ENCODE data around the gene SLC19A1. TPM values are rescaled to one million over a fixed set of nuclear protein-coding genes. Genes with fewer than 3 reads are reported as not detected.

The SLC19A1 gene
- total RNA-seq, 4 donors from 2014 or later: 7.0 to 9.8 (median 7.9) TPM

DNA sequence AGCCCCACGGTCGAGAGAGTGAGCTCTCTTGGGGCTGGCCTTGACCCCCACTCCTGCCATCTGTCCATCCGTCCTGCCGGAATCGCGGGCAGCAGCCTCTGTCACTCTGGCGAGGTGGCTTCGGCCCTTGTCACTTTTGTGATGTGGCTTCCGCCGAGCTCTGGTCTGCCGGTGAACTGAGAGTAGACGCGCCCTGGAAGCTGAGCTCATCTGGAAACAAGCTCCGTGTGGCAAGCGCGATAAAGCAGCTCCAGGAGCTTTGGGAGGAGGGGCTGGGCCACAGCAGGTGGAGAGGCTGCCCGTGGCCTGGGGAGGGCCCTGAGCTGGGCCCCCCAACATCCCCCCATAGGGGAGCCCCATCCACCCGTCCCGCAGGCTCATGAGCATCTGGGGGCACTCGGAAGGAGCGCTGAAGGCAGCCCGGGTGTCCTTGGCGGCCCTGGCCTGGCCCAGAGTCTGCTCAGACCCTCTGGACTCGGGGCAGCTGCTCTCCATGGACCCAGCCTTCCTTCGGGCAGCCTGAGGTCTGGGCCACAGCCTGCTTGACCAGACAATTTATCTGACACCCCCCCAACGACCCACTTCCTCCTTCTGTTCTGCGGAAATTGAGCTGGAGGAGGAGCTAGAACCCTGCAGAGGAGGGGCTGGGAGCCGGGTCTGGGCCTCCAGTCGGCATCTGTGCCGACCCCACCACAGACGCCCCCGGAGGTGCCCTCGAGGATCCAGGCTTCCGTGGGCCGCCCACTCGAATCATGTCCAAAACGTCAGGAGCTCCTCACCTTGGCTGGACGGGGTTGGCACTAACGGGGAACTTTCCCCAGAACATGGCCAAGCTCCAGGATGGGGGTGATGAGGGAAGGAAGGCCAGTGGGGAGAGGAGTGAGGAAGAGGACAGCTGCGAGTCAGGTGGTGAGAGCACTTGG is 59.1 kb downstream of the SLC19A1 start:
- Histone ChIP-seq H3K4me1 (peaks cover 2% of the 10 kb centered on the region), H3K27ac (no peak overlapping the region), H3K9me3 (no peaks in the 10 kb centered on the region), H3K4me3 (no peak overlapping the region), H3K36me3 (peaks cover 55% of the 10 kb centered on the region), H3K27me3 (no peaks in the 10 kb centered on the region)
- TF ChIP-seq EP300 (IDR thresholded peaks at IDR 0.05) (no peak), POLR2A (IDR thresholded peaks at IDR 0.05) (no peak), POLR2AphosphoS5 (IDR thresholded peaks at IDR 0.05) (no peak)
- TF ChIP-seq, protein P1, sequence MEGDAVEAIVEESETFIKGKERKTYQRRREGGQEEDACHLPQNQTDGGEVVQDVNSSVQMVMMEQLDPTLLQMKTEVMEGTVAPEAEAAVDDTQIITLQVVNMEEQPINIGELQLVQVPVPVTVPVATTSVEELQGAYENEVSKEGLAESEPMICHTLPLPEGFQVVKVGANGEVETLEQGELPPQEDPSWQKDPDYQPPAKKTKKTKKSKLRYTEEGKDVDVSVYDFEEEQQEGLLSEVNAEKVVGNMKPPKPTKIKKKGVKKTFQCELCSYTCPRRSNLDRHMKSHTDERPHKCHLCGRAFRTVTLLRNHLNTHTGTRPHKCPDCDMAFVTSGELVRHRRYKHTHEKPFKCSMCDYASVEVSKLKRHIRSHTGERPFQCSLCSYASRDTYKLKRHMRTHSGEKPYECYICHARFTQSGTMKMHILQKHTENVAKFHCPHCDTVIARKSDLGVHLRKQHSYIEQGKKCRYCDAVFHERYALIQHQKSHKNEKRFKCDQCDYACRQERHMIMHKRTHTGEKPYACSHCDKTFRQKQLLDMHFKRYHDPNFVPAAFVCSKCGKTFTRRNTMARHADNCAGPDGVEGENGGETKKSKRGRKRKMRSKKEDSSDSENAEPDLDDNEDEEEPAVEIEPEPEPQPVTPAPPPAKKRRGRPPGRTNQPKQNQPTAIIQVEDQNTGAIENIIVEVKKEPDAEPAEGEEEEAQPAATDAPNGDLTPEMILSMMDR (IDR thresholded peaks at IDR 0.05): no peak
- WGBS: 88% methylated on average over 15 of the region's 40 CpGs
- no peak for DNase-seq (ENCODE audit: low spot score in 2 of 2)

DNA sequence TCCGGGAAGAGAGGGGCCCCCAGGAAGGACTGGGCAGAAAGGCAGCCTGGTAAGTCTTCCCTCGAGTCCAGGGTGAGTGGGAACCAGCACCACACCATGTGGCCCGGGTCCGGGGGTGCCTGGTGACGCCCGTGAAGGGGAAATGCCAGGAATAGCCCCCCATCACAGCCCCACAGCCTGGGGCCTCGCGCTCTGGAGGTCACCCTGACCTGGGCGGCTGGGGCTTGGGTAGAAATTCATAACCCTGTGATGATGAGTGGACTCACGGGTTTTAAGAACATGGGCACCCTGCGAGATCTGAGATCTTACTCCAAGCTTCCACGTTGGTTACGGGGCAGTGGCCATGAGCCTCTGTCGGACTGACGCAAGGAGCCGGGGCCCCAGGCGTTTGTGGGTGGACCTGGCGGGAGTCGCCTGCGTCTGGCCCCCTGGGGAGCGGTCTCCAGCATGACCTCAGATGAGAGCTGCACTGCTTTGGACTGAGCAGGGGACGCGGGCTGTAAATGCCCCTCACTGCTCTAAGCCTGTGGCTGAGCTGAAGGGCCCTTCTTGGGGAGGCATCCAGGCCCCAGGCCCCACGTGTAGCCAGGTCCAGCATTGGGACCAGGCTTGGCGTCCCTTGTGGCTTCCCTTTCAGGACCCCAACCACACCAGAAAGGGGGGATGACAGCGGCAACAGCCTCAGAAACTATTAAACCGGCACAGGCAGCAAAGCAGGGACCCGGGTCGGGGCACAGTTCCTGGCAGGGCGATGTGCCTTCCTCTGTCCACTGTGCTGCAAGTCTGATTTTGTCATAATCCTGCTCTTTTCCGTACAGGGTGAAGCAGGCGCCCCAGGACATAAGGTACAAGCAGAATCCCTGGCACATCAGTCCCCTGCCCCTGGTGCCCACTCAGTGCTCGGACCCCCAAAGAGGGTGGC is 60.0 kb downstream of the SLC19A1 start:
- 92% methylated on average over 12 of the region's 33 CpGs for WGBS
- no peaks in the 10 kb centered on the region for H3K27me3 ChIP-seq
- no peak overlapping the region for H3K4me3 ChIP-seq
- no peak overlapping the region for H3K27ac ChIP-seq
- no peak for TF ChIP-seq EP300 (IDR thresholded peaks at IDR 0.05)
- no peak for TF ChIP-seq POLR2A (IDR thresholded peaks at IDR 0.05)
- TF ChIP-seq, protein P1 (IDR thresholded peaks at IDR 0.05): no peak
- no peak for TF ChIP-seq POLR2AphosphoS5 (IDR thresholded peaks at IDR 0.05)
- peaks cover 7% of the 10 kb centered on the region for H3K4me1 ChIP-seq
- DNase-seq (ENCODE audit: low spot score in 2 of 2): no peak
- no peaks in the 10 kb centered on the region for H3K9me3 ChIP-seq
- peaks cover 60% of the 10 kb centered on the region for H3K36me3 ChIP-seq

DNA sequence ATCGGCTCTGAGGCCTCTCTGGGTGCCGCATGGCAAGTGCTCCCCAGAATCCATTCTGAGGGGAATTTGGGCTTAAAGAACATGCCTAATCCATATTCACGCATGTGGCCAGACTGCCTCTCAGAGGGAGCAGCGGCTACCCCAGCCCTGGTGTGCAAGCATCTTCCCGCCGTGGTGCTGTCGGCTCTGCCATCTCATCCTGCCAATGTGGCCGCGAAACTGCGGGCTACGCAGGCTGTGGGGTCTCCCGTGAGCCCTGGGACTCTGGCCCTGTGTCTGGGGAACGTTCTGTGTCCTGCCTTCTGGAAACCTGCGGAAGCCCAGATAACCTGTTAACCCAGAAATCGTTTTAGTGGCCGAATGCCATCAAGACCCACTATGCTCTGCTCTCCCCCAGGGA is 60.7 kb downstream of the SLC19A1 start:
- Histone ChIP-seq H3K36me3 (peaks cover 61% of the 10 kb centered on the region), H3K9me3 (no peaks in the 10 kb centered on the region), H3K27me3 (no peaks in the 10 kb centered on the region), H3K27ac (no peak overlapping the region), H3K4me3 (no peak overlapping the region), H3K4me1 (peaks cover 7% of the 10 kb centered on the region)
- no peak for TF ChIP-seq EP300 (IDR thresholded peaks at IDR 0.05)
- TF ChIP-seq, protein P1 (IDR thresholded peaks at IDR 0.05): no peak
- TF ChIP-seq POLR2A (IDR thresholded peaks at IDR 0.05): no peak
- no peak for TF ChIP-seq POLR2AphosphoS5 (IDR thresholded peaks at IDR 0.05)
- no peak for DNase-seq (ENCODE audit: low spot score in 2 of 2)
- no CpG with 5 or more reads among the region's 16 CpGs for WGBS

DNA sequence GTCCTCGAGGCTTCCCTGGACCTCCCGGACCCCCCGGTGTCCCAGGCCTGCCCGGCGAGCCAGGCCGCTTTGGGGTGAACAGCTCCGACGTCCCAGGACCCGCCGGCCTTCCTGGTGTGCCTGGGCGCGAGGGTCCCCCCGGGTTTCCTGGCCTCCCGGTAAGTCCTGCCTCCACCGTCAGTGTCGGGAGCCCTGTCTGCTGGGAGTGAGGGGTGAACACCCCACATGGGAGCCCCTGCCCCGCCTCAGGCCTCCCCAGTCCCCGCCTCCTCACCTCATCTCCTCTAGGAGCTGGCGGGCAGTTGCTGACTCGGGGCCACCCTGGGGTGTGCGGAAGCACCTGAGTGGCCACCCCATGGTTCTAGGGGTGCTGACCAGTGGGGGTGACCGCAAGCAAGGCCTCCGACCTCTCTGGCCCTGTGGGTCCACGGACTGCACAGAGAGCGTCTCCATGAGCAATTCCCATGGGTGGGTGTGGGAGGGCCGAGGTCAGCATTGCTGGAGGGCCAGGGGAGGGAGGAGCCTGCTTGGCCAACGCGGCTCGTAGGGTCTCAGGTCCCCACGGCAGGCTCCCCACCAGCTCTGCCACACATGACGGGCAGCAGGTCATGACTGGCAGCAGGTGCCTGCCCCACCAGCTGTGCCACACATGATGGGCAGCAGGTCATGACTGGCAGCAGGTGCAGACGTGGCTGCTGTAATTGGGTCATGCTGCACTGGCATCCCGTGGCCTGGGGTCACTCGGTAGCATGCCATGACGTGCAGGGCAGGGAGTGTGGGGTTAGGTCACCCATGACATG is 61.3 kb downstream of the SLC19A1 start:
- Histone ChIP-seq H3K9me3 (no peaks in the 10 kb centered on the region), H3K27ac (no peak overlapping the region), H3K36me3 (peaks cover 65% of the 10 kb centered on the region), H3K4me1 (peaks cover 7% of the 10 kb centered on the region), H3K27me3 (no peaks in the 10 kb centered on the region), H3K4me3 (no peak overlapping the region)
- TF ChIP-seq POLR2AphosphoS5 (IDR thresholded peaks at IDR 0.05) (no peak), POLR2A (IDR thresholded peaks at IDR 0.05) (no peak), EP300 (IDR thresholded peaks at IDR 0.05) (no peak)
- TF ChIP-seq, protein P1 (IDR thresholded peaks at IDR 0.05): no peak
- no peak for DNase-seq (ENCODE audit: low spot score in 2 of 2)
- WGBS: 94% methylated on average over 12 of the region's 35 CpGs
